SK-N-SH (cell line): Measurements from ENCODE around the gene LPP. TPM values are rescaled to one million over a fixed set of nuclear protein-coding genes. Genes with fewer than 3 reads are reported as not detected.

Experiments
- CTCF ChIA-PET: fragments of 300-600, 350-600 bp; formaldehyde crosslinking; extraction: SDS; loops from one replicate; lab custom pipeline; 2021; lab: Yijun Ruan, JAX
- POLR2A ChIA-PET: fragments of 350-600 bp; sonication (Branson Sonifier 250); formaldehyde crosslinking; extraction: SDS; loops from one replicate; lab custom pipeline; 2020; ENCODE audit warnings: antibody characterized with exemption, inconsistent platforms; lab: Yijun Ruan, JAX
- DNase-seq: peaks from one replicate; pipeline ENCODE4 v3.0.0; 2012
- H2AFZ ChIP-seq: fragments of 200-600 bp; sonication (generic); 2 replicates; pipeline ENCODE4 v1.8.1; 2016; ENCODE audit warnings: antibody characterized with exemption, mild to moderate bottlenecking, low read depth
- H3F3A ChIP-seq: fragments of 200-600 bp; sonication (generic); replicated peaks from 2 replicates; pipeline ENCODE3; 2016; ENCODE audit warnings: antibody characterized with exemption, mild to moderate bottlenecking; ENCODE audit not compliant: insufficient read depth
- H3K27ac ChIP-seq, 2 experiments: fragments of 200-500 bp in 1 of 2; fragments of 200-600 bp in 1 of 2; sonication (Bioruptor generic) in 1 of 2; sonication (generic), shearing (Covaris generic) in 1 of 2; 2 replicates each; pipeline versions ENCODE4 v1.5.1 to v1.6.1; 2014 to 2016; ENCODE audit warnings: low read depth in 2 of 2, inconsistent platforms in 1 of 2, low read length in 1 of 2, mild to moderate bottlenecking in 1 of 2, mixed read lengths in 1 of 2
- H3K27me3 ChIP-seq: fragments of 200-600 bp; sonication (generic), shearing (Covaris generic); 2 replicates; pipeline ENCODE4 v1.6.1; 2016; ENCODE audit warnings: mixed run types; ENCODE audit not compliant: insufficient read depth
- H3K36me3 ChIP-seq, 2 experiments: fragments of 200-500 bp in 1 of 2; fragments of 200-600 bp in 1 of 2; sonication (Bioruptor generic) in 1 of 2; sonication (generic) in 1 of 2; replicated peaks in 1 of 2; 2 replicates each; pipeline versions ENCODE3 to v1.5.1; 2014 to 2016; ENCODE audit warnings: low read length in 1 of 2, mild to moderate bottlenecking in 1 of 2; ENCODE audit not compliant: insufficient read depth in 2 of 2, control insufficient read depth in 1 of 2
- H3K4me1 ChIP-seq, 2 experiments: fragments of 200-500 bp in 1 of 2; fragments of 200-600 bp in 1 of 2; sonication (Bioruptor generic) in 1 of 2; sonication (generic), shearing (Covaris generic) in 1 of 2; 2 replicates each; pipeline versions ENCODE4 v1.5.1 to v1.6.1; 2014 to 2016; ENCODE audit warnings: low read depth in 1 of 2, low read length in 1 of 2, mixed run types in 1 of 2; ENCODE audit not compliant: insufficient read depth in 2 of 2, control insufficient read depth in 1 of 2
- H3K4me2 ChIP-seq: fragments of 200-600 bp; sonication (generic), shearing (Covaris generic); 2 replicates; pipeline ENCODE4 v1.6.1; 2017; ENCODE audit warnings: mixed run types
- H3K4me3 ChIP-seq, 2 experiments: fragments of 200-500 bp in 1 of 2; fragments of 200-600 bp in 1 of 2; sonication (Bioruptor generic) in 1 of 2; sonication (generic), shearing (Covaris generic) in 1 of 2; 2 replicates each; pipeline versions ENCODE4 v1.5.1 to v1.8.1; 2014 to 2016; ENCODE audit warnings: low read depth in 2 of 2, inconsistent platforms in 1 of 2, low read length in 1 of 2, mild to moderate bottlenecking in 1 of 2, mixed read lengths in 1 of 2, moderate library complexity in 1 of 2
- H3K79me2 ChIP-seq: fragments of 200-600 bp; sonication (generic); 2 replicates; pipeline ENCODE4 v1.8.1; 2017; ENCODE audit warnings: mild to moderate bottlenecking; ENCODE audit not compliant: insufficient read depth
- H3K9ac ChIP-seq: fragments of 200-600 bp; sonication (generic); 2 replicates; pipeline ENCODE4 v1.6.1; 2017; ENCODE audit warnings: mixed run types
- H3K9me2 ChIP-seq: fragments of 200-600 bp; sonication (generic); 2 replicates; pipeline ENCODE4 v1.6.1; 2017; ENCODE audit warnings: mixed run types
- H3K9me3 ChIP-seq: fragments of 200-600 bp; sonication (generic); 2 replicates; pipeline ENCODE4 v1.6.1; 2017; ENCODE audit warnings: mixed run types, mild to moderate bottlenecking, moderate library complexity
- H4K20me1 ChIP-seq: fragments of 200-600 bp; sonication (generic); 2 replicates; pipeline ENCODE4 v1.6.1; 2017; ENCODE audit warnings: mild to moderate bottlenecking, mixed run types; ENCODE audit not compliant: insufficient read depth
- EP300 ChIP-seq, 2 experiments: IDR thresholded peaks; 2 replicates each; pipeline versions ENCODE4 v1.4.0 to v1.6.1; 2012; ENCODE audit warnings: borderline replicate concordance in 1 of 2, low read depth in 1 of 2, low read length in 1 of 2
- FOXM1 ChIP-seq: IDR thresholded peaks from 2 replicates; pipeline ENCODE4 v1.4.0; 2012; ENCODE audit warnings: low read depth, mild to moderate bottlenecking
- GABPA ChIP-seq: IDR thresholded peaks from 2 replicates; pipeline ENCODE4 v1.4.0; 2012; ENCODE audit warnings: low read depth, mild to moderate bottlenecking
- JUND ChIP-seq: IDR thresholded peaks from 2 replicates; pipeline ENCODE4 v1.4.0; 2012
- NFIC ChIP-seq: IDR thresholded peaks from 2 replicates; pipeline ENCODE4 v1.4.0; 2012; ENCODE audit warnings: borderline replicate concordance
- POLR2AphosphoS5 ChIP-seq: IDR thresholded peaks from 2 replicates; pipeline ENCODE4 v1.6.1; 2012; ENCODE audit warnings: low read depth, low read length
- SMC3 ChIP-seq: IDR thresholded peaks from 2 replicates; pipeline ENCODE4 v1.6.1; 2012; ENCODE audit warnings: low read depth, low read length, improper control_type of control experiment
- TAF1 ChIP-seq: IDR thresholded peaks from 2 replicates; pipeline ENCODE4 v1.6.1; 2012; ENCODE audit warnings: low read depth, mild to moderate bottlenecking, low read length, moderate library complexity, borderline replicate concordance
- TCF12 ChIP-seq: IDR thresholded peaks from 2 replicates; pipeline ENCODE4 v1.4.0; 2012
- TEAD4 ChIP-seq: IDR thresholded peaks from 2 replicates; pipeline ENCODE4 v1.4.0; 2012; ENCODE audit warnings: mild to moderate bottlenecking, borderline replicate concordance; ENCODE audit not compliant: insufficient read depth
- WGBS: methylation state at CpG from one replicate; pipeline ENCODE4 v1.1.6; 2017; ENCODE audit warnings: low lambda C conversion rate; 5-methylcytosine and 5-hydroxymethylcytosine counted together
- polyA plus RNA-seq, 3 experiments: library from polyadenylated mRNA; depleted of rRNA; stranded (reverse); fragments of >200 nt; gene quantifications; 2 replicates each; pipeline ENCODE4 v1.2.3, GENCODE V29; 2012
- TF ChIP-seq, protein P1 (sequence below): IDR thresholded peaks from 2 replicates; pipeline ENCODE4 v1.4.0; 2012; ENCODE audit warnings: low read depth
- TF ChIP-seq, protein P2 (sequence below): IDR thresholded peaks from 2 replicates; pipeline ENCODE4; 2012

Gene LPP
- polyA plus RNA-seq, 1 of the 3 experiments (the other 2 are of a cell fraction), result 6.6 TPM

DNA sequence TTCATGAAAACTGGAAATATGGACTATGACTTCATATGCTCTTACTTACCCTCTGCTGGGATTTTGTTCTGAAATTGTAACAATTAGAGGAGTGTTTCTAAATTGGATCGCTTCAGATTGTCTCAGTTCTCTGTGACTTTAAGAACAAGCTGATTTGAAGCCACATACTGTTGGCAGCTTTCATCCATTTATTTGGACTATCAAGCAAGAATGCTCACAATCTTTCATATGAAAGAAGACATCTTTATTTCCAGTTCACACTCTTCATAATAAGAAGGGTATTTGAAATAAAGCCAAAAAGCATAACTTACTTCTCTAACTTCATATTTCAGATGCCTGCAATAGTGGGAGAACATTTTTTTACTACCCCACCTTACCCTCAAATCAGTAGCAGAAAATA, 526.2 kb downstream of the LPP start:
- no peak overlapping the region for H3K4me2 ChIP-seq
- peaks cover 0 to 22% of the 10 kb centered on the region in 2 experiments; a peak in 1 of 4 replicates for H3K4me1 ChIP-seq
- no peak overlapping the region; the same call in 1 of the 2 replicates for H2AFZ ChIP-seq
- no peaks in the 10 kb centered on the region for H3K9me2 ChIP-seq
- H3F3A ChIP-seq, result peaks cover 16% of the 10 kb centered on the region
- no peaks in the 10 kb centered on the region for H3K27me3 ChIP-seq
- DNase-seq, result no peak
- ChIA-PET CTCF (interaction anchor here (1.2 kb wide), 2 partner anchors 8 to 28 kb away, joined by 3 read pairs; no protein-coding TSS in a partner anchor), POLR2A (no interaction called here)
- no peaks in the 10 kb centered on the region for H3K9me3 ChIP-seq
- TF ChIP-seq, protein P1, sequence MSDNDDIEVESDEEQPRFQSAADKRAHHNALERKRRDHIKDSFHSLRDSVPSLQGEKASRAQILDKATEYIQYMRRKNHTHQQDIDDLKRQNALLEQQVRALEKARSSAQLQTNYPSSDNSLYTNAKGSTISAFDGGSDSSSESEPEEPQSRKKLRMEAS, result no peak
- TF ChIP-seq TAF1 (no peak), SMC3 (no peak), JUND (no peak), POLR2AphosphoS5 (no peak), TEAD4 (no peak), TCF12 (peak; percentile 20; the same call in 1 of the 2 replicates), EP300 (IDR thresholded peaks at IDR 0.05; ENCODE audit: borderline replicate concordance in 1 of 2, low read depth in 1 of 2, low read length in 1 of 2) (peak; percentile 15 to 19; a peak in 1 of 4 replicates), GABPA (no peak), NFIC (peak; percentile 60; the same call in 1 of the 2 replicates)
- TF ChIP-seq, protein P2, sequence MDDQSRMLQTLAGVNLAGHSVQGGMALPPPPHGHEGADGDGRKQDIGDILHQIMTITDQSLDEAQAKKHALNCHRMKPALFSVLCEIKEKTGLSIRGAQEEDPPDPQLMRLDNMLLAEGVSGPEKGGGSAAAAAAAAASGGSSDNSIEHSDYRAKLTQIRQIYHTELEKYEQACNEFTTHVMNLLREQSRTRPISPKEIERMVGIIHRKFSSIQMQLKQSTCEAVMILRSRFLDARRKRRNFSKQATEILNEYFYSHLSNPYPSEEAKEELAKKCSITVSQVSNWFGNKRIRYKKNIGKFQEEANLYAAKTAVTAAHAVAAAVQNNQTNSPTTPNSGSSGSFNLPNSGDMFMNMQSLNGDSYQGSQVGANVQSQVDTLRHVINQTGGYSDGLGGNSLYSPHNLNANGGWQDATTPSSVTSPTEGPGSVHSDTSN, result peak; percentile 32
- peaks cover 0 to 18% of the 10 kb centered on the region in 2 experiments for H3K36me3 ChIP-seq
- peaks cover 58% of the 10 kb centered on the region; the same call in 1 of the 2 replicates for H3K79me2 ChIP-seq
- 0 out of 2 replicates have a peak overlapping the region, but pooled peaks have one; percentile 9 for H3K9ac ChIP-seq
- peak overlapping the region; percentile 2 to 45; a peak in 3 of 4 replicates for H3K27ac ChIP-seq
- WGBS, result 24% methylated on average over 1 of the region's 1 CpG
- no peak overlapping the region for H3K4me3 ChIP-seq
- no peaks in the 10 kb centered on the region for H4K20me1 ChIP-seq

DNA sequence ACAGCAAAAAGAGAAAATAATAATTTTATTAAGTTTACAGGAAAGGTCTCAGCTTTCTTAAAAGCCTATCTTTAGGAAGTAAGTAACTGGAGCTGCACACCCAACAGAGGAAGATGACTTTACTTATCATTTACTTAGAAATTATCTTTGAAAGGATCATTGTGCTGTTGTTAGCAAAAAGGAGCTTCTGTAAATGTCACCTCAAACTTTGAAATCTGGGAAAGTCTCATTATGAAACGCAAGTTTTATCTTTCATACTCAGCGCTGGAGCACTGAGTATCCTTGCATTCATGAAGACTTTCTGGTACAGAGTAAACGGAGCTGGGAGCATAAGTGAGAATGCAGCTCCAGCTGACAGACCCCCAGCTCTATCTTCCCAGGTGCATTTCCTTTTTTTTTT, 526.6 kb downstream of the LPP start:
- Histone ChIP-seq H3K4me3 (no peak overlapping the region), H3K27me3 (no peaks in the 10 kb centered on the region), H3F3A (peaks cover 16% of the 10 kb centered on the region), H3K9me2 (no peaks in the 10 kb centered on the region), H3K4me1 (peaks cover 0 to 22% of the 10 kb centered on the region in 2 experiments; a peak in 1 of 4 replicates), H3K9ac (0 out of 2 replicates have a peak overlapping the region, but pooled peaks have one; percentile 9), H3K4me2 (no peak overlapping the region), H3K79me2 (peaks cover 62% of the 10 kb centered on the region; the same call in 1 of the 2 replicates)
- POLR2A ChIA-PET, result no interaction called here
- 81% methylated on average over 3 of the region's 3 CpGs for whole genome bisulfite sequencing
- no peak for DNase-seq
- TF ChIP-seq, protein P1, result no peak
- no peak for TF ChIP-seq FOXM1
- TF ChIP-seq TAF1, result no peak
- TF ChIP-seq, all 33 proteins: peak for 0
- CTCF ChIA-PET, result interaction anchor here (1.2 kb wide), 2 partner anchors 9 to 28 kb away, joined by 3 read pairs; no protein-coding TSS in a partner anchor
- Histone ChIP-seq H3K27ac (peak overlapping the region; percentile 36 to 45; a peak in 3 of 4 replicates), H3K9me3 (no peaks in the 10 kb centered on the region), H4K20me1 (no peaks in the 10 kb centered on the region), H3K36me3 (peaks cover 0 to 18% of the 10 kb centered on the region in 2 experiments), H2AFZ (no peak overlapping the region)
